ENCODE data around the gene DIP2C. TPM values are rescaled to one million over a fixed set of nuclear protein-coding genes. Genes with fewer than 3 reads are reported as not detected.
"Not testable (repeated sequence)": the region's sequence is repeated elsewhere in the genome, so short reads cannot be mapped to it uniquely, and the experiment has no call there.

The DIP2C gene
- total RNA-seq, 1 donor from 2014 or later = 3.6 TPM

GRCh38 chr10:317271-317769 lies 372.1 kb downstream of the DIP2C start:
- peak; percentile 71 for ATAC-seq

- ATAC-seq = no peak
Measured at GRCh38 chr10:316390-316789, 373.1 kb downstream of the DIP2C start.

GRCh38 chr10:314871-315270 lies 374.6 kb downstream of the DIP2C start:
- ATAC-seq = no peak

GRCh38 chr10:314381-314780 lies 375.1 kb downstream of the DIP2C start:
- no peak for ATAC-seq

- ATAC-seq = no peak
Measured at GRCh38 chr10:311901-312665, 377.4 kb downstream of the DIP2C start.

GRCh38 chr10:310976-311639 lies 378.4 kb downstream of the DIP2C start:
- ATAC-seq = no peak

- no peak for ATAC-seq
Measured at GRCh38 chr10:310371-310770, 379.1 kb downstream of the DIP2C start.

GRCh38 chr10:308572-309085 lies 380.8 kb downstream of the DIP2C start:
- no peak for ATAC-seq

GRCh38 chr10:308101-308500 lies 381.4 kb downstream of the DIP2C start:
- no peak for ATAC-seq

- ATAC-seq = no peak
Measured at GRCh38 chr10:307659-308058, 381.8 kb downstream of the DIP2C start.

- peak; percentile 33 for ATAC-seq
Measured at GRCh38 chr10:306675-307185, 382.7 kb downstream of the DIP2C start.

GRCh38 chr10:306007-306674 lies 383.3 kb downstream of the DIP2C start:
- ATAC-seq = no peak

- no peak for ATAC-seq
Measured at GRCh38 chr10:305034-305433, 384.4 kb downstream of the DIP2C start.

GRCh38 chr10:301536-301935 lies 387.9 kb downstream of the DIP2C start:
- no peak for ATAC-seq

- ATAC-seq = not testable (repeated sequence)
Measured at GRCh38 chr10:300580-300979, 388.9 kb downstream of the DIP2C start.

- no peak for ATAC-seq
Measured at GRCh38 chr10:299969-300368, 389.5 kb downstream of the DIP2C start.

GRCh38 chr10:299512-299911 lies 390.0 kb downstream of the DIP2C start:
- ATAC-seq = no peak

- ATAC-seq = no peak
Measured at GRCh38 chr10:298033-298432, 391.4 kb downstream of the DIP2C start.

GRCh38 chr10:297567-297966 lies 391.9 kb downstream of the DIP2C start:
- no peak for ATAC-seq

GRCh38 chr10:293636-294035 lies 395.8 kb downstream of the DIP2C start:
- ATAC-seq = no peak

GRCh38 chr10:290026-290725 lies 399.3 kb downstream of the DIP2C start:
- no peak for ATAC-seq

GRCh38 chr10:289581-289980 lies 399.9 kb downstream of the DIP2C start:
- ATAC-seq = no peak
